Uterus (tissue), 4 donors: ENCODE measurements around the gene THSD4. TPM values are rescaled to one million over a fixed set of nuclear protein-coding genes. Genes with fewer than 3 reads are reported as not detected.
A peak's percentile ranks its signal among the peaks of the same experiment; 100 is the strongest.

Source experiments
- DNase-seq, 2 donors: peaks; one replicate each; pipeline ENCODE4 v3.0.0-alpha.2; 2019 to 2020
- H3K27ac ChIP-seq, 2 donors: fragments of 200-600 bp; sonication (generic); 1 replicate in 1 of 2; 2 replicates in 1 of 2; pipeline ENCODE4 v1.5.1; 2016 to 2018
- H3K27me3 ChIP-seq, 2 donors: fragments of 200-600 bp; sonication (generic); one replicate each; pipeline ENCODE4 v1.5.1; 2018 to 2019; ENCODE audit warnings: control low read depth in 1 of 2
- H3K36me3 ChIP-seq, 2 donors: fragments of 200-600 bp; sonication (generic); one replicate each; pipeline ENCODE4 v1.5.1; 2019; ENCODE audit warnings: control low read depth in 1 of 2
- H3K4me1 ChIP-seq, 2 donors: fragments of 200-600 bp; sonication (generic); one replicate each; pipeline ENCODE4 v1.5.1; 2018 to 2019; ENCODE audit warnings: control low read depth in 1 of 2
- H3K4me3 ChIP-seq, 2 donors: fragments of 200-600 bp; sonication (generic); 1 replicate in 1 of 2; 2 replicates in 1 of 2; pipeline ENCODE4 v1.5.1; 2018 to 2019; ENCODE audit warnings: mild to moderate bottlenecking in 1 of 2
- H3K9me3 ChIP-seq, 2 donors: fragments of 200-600 bp; sonication (generic); one replicate each; pipeline ENCODE4 v1.5.1; 2019; ENCODE audit warnings: control low read depth in 1 of 2
- CTCF ChIP-seq, 4 experiments: fragments of 200-600 bp in 2 of 4; fragments of 450-650 bp in 2 of 4; sonication (generic) in 2 of 4; IDR thresholded peaks; one replicate each; pipeline ENCODE4 v1.5.1; 2016 to 2019; ENCODE audit warnings: antibody characterized with exemption in 4 of 4, mild to moderate bottlenecking in 2 of 4, moderate library complexity in 1 of 4
- POLR2A ChIP-seq, 2 donors: fragments of 450-650 bp; IDR thresholded peaks; one replicate each; pipeline ENCODE4 v1.6.1; 2016; ENCODE audit warnings: antibody characterized with exemption in 2 of 2, mild to moderate bottlenecking in 1 of 2, moderate library complexity in 1 of 2
- intact Hi-C: fragments of 100-400 bp; cut with DNase I; formaldehyde crosslinking; loops from one replicate; pipeline ENCODE4 v1.15.1; 2023; ENCODE audit warnings: low total_unique reads
- total RNA-seq, 4 donors: library from RNA; depleted of rRNA in 3 of 4; stranded (reverse); fragments of >200 nt in 3 of 4; gene quantifications; one replicate each; pipeline versions ENCODE4 v1.1.0 to v1.2.4, GENCODE V29; 2014 to 2023
- donor health status: DM: yes; HTN: yes; CAD: no.

THSD4 gene
- total RNA-seq, 4 donors from 2014 or later: 7.1 to 144 (median 35.4) TPM

DNA sequence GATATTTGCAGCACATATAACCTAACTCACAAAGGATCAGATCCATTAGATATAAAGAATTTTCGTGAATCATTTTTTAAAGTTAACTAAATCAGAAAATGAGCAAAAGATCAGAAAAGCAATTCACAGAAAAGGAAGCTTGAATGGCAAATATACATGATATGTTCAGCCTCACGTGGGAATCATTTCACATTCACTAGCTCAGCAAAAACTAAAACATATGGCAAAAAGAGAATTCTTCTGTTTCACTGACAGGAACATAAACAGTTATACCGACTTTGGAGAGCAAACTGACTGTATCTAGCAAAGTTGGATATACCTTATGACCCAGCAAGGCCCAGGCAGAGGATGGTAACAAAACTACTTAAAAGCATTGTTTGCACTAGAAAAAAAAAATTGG lies 661.0 kb downstream of the THSD4 start:
- Histone ChIP-seq H3K36me3 (no peaks in the 10 kb centered on the region), H3K27me3 (no peaks in the 10 kb centered on the region), H3K9me3 (no peaks in the 10 kb centered on the region), H3K4me3 (no peak overlapping the region), H3K27ac (no peak overlapping the region), H3K4me1 (no peaks in the 10 kb centered on the region)
- intact Hi-C loops: no loop called here
- no peak for TF ChIP-seq CTCF (IDR thresholded peaks at IDR 0.05)
- no peak for TF ChIP-seq POLR2A (IDR thresholded peaks at IDR 0.05)
- DNase-seq: no peak

- TF ChIP-seq POLR2A (IDR thresholded peaks at IDR 0.05): no peak
- no peak for TF ChIP-seq CTCF (IDR thresholded peaks at IDR 0.05)
- Histone ChIP-seq H3K27ac (no peak overlapping the region), H3K36me3 (no peaks in the 10 kb centered on the region), H3K27me3 (no peaks in the 10 kb centered on the region), H3K4me1 (no peaks in the 10 kb centered on the region), H3K9me3 (no peaks in the 10 kb centered on the region), H3K4me3 (no peak overlapping the region)
- DNase-seq: no peak
- intact Hi-C loops: no loop called here
These were observed 662.1 kb downstream of the THSD4 start for GRCh38 chr15:71777216-71777943.

DNA sequence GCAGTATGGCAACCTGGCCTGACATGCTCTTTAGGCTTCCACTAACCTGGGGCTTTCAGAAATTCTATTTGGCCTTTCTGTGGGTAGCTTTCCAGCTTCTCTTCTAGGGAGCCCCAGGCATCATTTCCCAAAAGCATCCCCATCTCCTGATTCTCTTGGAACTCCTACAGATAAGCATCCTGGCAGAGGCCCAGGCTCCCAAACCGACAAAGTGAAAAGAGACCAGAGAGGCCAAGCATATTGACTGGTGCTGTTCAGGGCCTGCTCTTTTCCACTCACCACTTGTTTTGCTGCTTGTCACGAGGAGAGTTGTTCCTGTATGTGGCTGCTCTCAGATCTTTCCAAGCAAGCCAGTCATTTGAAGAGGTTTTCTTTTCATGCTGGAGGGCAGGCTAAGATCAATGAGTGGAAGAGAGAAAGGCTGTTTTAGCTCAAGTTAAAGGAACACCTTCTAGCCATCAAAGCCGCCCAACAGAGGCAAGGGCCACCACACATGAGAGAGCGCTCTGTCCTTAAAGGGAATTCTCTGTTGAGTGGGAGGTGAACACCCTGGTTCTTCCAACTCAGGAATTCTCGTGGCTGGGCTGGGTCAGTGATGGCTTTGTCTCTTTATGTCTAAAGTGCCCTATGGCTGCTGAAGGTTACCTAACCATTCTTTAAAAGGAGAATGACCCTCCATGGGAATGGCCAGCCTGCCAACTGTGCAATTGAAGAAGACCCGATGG lies 664.0 kb downstream of the THSD4 start:
- Histone ChIP-seq H3K36me3 (no peaks in the 10 kb centered on the region), H3K9me3 (no peaks in the 10 kb centered on the region), H3K4me1 (no peaks in the 10 kb centered on the region), H3K4me3 (no peak overlapping the region), H3K27me3 (no peaks in the 10 kb centered on the region), H3K27ac (no peak overlapping the region)
- no peak for DNase-seq
- TF ChIP-seq POLR2A (IDR thresholded peaks at IDR 0.05): no peak
- TF ChIP-seq CTCF (IDR thresholded peaks at IDR 0.05): no peak
- intact Hi-C loops: no loop called here

DNA sequence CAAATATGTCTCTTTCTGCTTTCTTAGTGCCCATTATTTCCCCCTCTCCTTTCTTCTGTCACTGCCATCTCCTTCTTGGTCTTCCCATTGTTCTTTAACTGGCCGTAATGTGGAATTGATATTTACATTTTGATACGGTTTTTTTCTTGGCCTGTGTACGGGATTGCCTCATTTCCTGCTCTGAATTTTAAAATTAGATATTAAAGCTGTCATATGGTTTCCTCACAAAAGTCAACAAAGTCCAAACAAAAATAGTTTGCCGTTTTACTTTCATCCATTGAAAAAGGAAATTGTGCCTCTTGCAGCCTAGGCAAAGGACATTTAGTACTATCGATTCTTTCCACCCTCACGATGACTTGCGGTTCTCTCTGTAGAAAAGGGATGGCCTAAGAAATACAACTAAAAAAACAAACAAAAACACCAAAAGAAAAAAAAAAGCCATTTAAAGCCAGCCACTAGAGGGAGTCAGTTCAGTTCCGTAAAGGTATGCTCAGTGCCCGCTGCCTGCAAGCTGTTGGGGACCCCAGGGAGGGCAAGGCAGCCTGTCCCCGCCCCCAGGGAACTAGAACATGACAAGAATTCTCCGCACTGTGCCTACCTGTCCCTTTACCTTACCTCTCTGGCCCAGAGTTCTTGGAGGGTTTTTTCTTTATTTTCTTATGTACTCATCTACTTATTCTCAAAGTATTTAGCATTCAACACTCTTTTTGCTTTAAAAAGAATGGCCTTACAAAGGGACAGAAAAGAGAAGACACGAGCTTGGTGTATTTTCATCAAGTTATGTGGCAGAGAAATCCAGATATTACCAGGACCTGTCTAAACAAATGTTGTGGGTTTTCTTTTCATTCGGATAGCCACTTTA lies 665.1 kb downstream of the THSD4 start:
- DNase-seq: peak in 1 of 2 donors; percentile 29
- Histone ChIP-seq H3K27ac (peak overlapping the region; percentile 46 to 58), H3K27me3 (no peaks in the 10 kb centered on the region), H3K4me1 (no peaks in the 10 kb centered on the region), H3K4me3 (no peak overlapping the region), H3K36me3 (no peaks in the 10 kb centered on the region), H3K9me3 (no peaks in the 10 kb centered on the region)
- intact Hi-C loops: no loop called here
- TF ChIP-seq CTCF (IDR thresholded peaks at IDR 0.05): peak; percentile 45 to 70 (median 52)
- TF ChIP-seq POLR2A (IDR thresholded peaks at IDR 0.05): no peak
